Activated CD8-positive, alpha-beta T cell treated with anti-CD3 and anti-CD28 coated beads for 36 hours (primary cell): ENCODE measurements around the gene P2RY2. TPM values are rescaled to one million over a fixed set of nuclear protein-coding genes. Genes with fewer than 3 reads are reported as not detected.

ENCODE experiments used
- ATAC-seq: fragments of 200-7000 bp; cut with Tn5 transposase; one replicate; pipeline ENCODE4 v1.10.0; 2021; ENCODE audit warnings: mild to moderate bottlenecking, moderate library complexity
- CTCF ChIA-PET: fragments of 350-600 bp; sonication (Branson Sonifier 250); formaldehyde crosslinking; loops from one replicate; lab custom pipeline; 2021; ENCODE audit warnings: antibody characterized with exemption; lab: Charles Lee
- POLR2A ChIA-PET: fragments of 350-600 bp; sonication (Branson Sonifier 250); formaldehyde crosslinking; loops from one replicate; lab custom pipeline; 2021; ENCODE audit warnings: antibody characterized with exemption; lab: Charles Lee
- DNase-seq: peaks from one replicate; pipeline ENCODE4 v3.0.0-alpha.2; 2020
- H3K27ac Mint-ChIP-seq: one replicate; pipeline ENCODE4 v1.8.0; 2021; ENCODE audit warnings: mild to moderate bottlenecking, mixed read lengths
- H3K27me3 Mint-ChIP-seq: one replicate; pipeline ENCODE4 v1.8.0; 2021; ENCODE audit warnings: mixed read lengths
- H3K36me3 Mint-ChIP-seq: one replicate; pipeline ENCODE4 v1.8.0; 2021; ENCODE audit warnings: low read depth, mixed read lengths
- H3K4me1 Mint-ChIP-seq: one replicate; pipeline ENCODE4 v1.8.0; 2021; ENCODE audit warnings: low read depth, mixed read lengths
- H3K4me3 Mint-ChIP-seq: one replicate; pipeline ENCODE4 v1.8.0; 2021; ENCODE audit warnings: mild to moderate bottlenecking, moderate library complexity, mixed read lengths
- H3K9me3 Mint-ChIP-seq: one replicate; pipeline ENCODE4 v1.8.0; 2021; ENCODE audit warnings: mixed read lengths
- CTCF ChIP-seq: fragments of 200-600 bp; IDR thresholded peaks from one replicate; pipeline ENCODE4 v1.8.0; 2022; ENCODE audit warnings: antibody characterized with exemption, mild to moderate bottlenecking
- intact Hi-C: fragments of 100-400 bp; cut with micrococcal nuclease; formaldehyde crosslinking; loops from one replicate; pipeline ENCODE4 v1.10.0; 2022
- total RNA-seq, 2 experiments: library from RNA; stranded (reverse); gene quantifications; one replicate each; pipeline ENCODE4 v1.2.3, GENCODE V29; 2021

The P2RY2 gene
- total RNA-seq, 2 experiments from 2014 or later = not detected

GRCh38 chr11:73204711-73205121, 13.4 kb upstream of the P2RY2 start:
- ChIA-PET CTCF (no interaction called here), POLR2A (no interaction called here)
- Mint-ChIP-seq H3K9me3 (no peaks in the 10 kb centered on the region), H3K27ac (no peak overlapping the region), H3K4me3 (no peak overlapping the region), H3K36me3 (no peaks in the 10 kb centered on the region), H3K4me1 (no peaks in the 10 kb centered on the region), H3K27me3 (peaks cover 8% of the 10 kb centered on the region)
- no peak for ATAC-seq
- intact Hi-C loops = no loop called here
- TF ChIP-seq CTCF = no peak
- no peak for DNase-seq

- no peaks in the 10 kb centered on the region for H3K9me3 Mint-ChIP-seq
- H3K27ac Mint-ChIP-seq = no peak overlapping the region
- ATAC-seq = no peak
- no peak for TF ChIP-seq CTCF
- ChIA-PET CTCF (interaction anchor here (0.8 to 1.4 kb wide), 2 partner anchors 14 to 20 kb away, joined by 4 read pairs; no protein-coding TSS in a partner anchor), POLR2A (no interaction called here)
- no peak for DNase-seq
- no peaks in the 10 kb centered on the region for H3K4me1 Mint-ChIP-seq
- peaks cover 8% of the 10 kb centered on the region for H3K27me3 Mint-ChIP-seq
- no peak overlapping the region for H3K4me3 Mint-ChIP-seq
- intact Hi-C loops = no loop called here
- no peaks in the 10 kb centered on the region for H3K36me3 Mint-ChIP-seq
Measured at GRCh38 chr11:73205661-73206343, 12.3 kb upstream of the P2RY2 start.

- Mint-ChIP-seq H3K9me3 (no peaks in the 10 kb centered on the region), H3K4me1 (no peaks in the 10 kb centered on the region), H3K27ac (no peak overlapping the region), H3K27me3 (peaks cover 8% of the 10 kb centered on the region), H3K36me3 (no peaks in the 10 kb centered on the region), H3K4me3 (no peak overlapping the region)
- CTCF ChIA-PET = interaction anchor here (0.7 to 1.4 kb wide), 6 partner anchors 13 to 441 kb away, joined by 3 to 4 read pairs (median 4); no protein-coding TSS in a partner anchor
- no peak for TF ChIP-seq CTCF
- no peak for ATAC-seq
- no peak for DNase-seq
- POLR2A ChIA-PET = no interaction called here
- intact Hi-C loops = no loop called here
Measured at GRCh38 chr11:73206801-73207200, 11.3 kb upstream of the P2RY2 start.

- Mint-ChIP-seq H3K9me3 (no peaks in the 10 kb centered on the region), H3K27me3 (peaks cover 5% of the 10 kb centered on the region), H3K27ac (no peak overlapping the region), H3K36me3 (no peaks in the 10 kb centered on the region), H3K4me1 (no peaks in the 10 kb centered on the region), H3K4me3 (no peak overlapping the region)
- ATAC-seq (no peak), DNase-seq (no peak)
- ChIA-PET CTCF (no interaction called here), POLR2A (no interaction called here)
- TF ChIP-seq CTCF = no peak
- intact Hi-C loops = no loop called here
Measured at GRCh38 chr11:73209892-73210291, 8.2 kb upstream of the P2RY2 start.

GRCh38 chr11:73210916-73211667, 7.0 kb upstream of the P2RY2 start:
- no peak for DNase-seq
- Mint-ChIP-seq H3K27ac (no peak overlapping the region), H3K4me3 (no peak overlapping the region), H3K9me3 (no peaks in the 10 kb centered on the region), H3K27me3 (no peaks in the 10 kb centered on the region), H3K36me3 (no peaks in the 10 kb centered on the region), H3K4me1 (no peaks in the 10 kb centered on the region)
- intact Hi-C loops = no loop called here
- TF ChIP-seq CTCF = no peak
- POLR2A ChIA-PET = interaction anchor here (0.6 kb wide), 1 partner anchor 345 kb away, joined by 3 read pairs; no protein-coding TSS in a partner anchor
- no peak for ATAC-seq
- CTCF ChIA-PET = interaction anchor here (1.0 to 1.1 kb wide), 2 partner anchors 10 to 26 kb away, joined by 3 to 4 read pairs; no protein-coding TSS in a partner anchor
